Measurements from ENCODE around the gene EFNA2. TPM values are rescaled to one million over a fixed set of nuclear protein-coding genes. Genes with fewer than 3 reads are reported as not detected.

EFNA2 gene
- polyA plus RNA-seq, 3 donors: not detected

DNA sequence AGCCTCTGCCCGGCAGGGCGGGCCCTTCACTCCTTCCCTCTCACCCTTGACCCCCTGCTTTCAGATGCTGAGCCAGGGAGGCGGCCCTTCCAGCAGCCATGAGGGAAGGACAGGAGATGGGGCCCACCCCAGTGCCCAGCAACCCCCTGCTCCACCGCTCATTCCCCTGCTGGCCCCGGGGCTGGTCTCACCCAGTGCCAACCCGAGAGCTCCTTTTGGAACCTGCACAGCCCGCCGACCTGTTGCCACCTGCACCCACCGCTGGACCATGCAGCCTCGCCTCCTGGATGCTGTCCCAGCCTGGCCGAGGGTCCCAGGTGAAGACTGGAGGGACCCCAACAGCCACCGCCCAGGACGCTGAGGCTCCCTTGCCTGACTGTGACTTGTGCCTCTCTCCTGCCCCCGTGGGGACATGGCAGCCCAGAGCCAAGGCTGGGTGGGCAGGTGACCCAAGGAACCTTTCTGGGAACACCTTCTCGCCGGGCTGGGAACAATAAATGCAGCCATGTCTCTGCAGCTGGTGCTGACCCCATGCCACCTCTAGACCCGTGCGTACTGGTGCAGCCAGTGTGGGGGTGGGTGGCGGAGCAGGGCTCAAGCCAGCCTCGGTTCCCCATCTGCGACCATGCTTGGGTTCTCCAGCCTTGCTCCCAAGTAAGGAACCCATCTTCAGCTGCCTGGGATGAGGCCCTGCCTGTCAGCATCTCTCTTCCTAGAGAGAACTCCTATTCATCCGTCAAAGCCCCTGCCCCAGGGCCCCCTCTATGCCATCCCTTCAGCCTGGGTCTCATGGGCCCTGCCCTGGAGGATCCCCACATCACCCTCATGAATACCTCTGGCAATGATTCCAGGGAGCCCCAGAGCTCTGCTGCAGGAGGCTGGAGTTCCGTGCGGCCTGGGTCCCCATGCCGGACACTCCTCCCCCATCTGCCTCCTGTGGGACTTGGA, 6.7 kb upstream of the EFNA2 start:
- no peak overlapping the region for H3K9ac ChIP-seq (ENCODE audit: insufficient read depth, low read length, poor library complexity, severe bottlenecking)
- H3K9me3 ChIP-seq (replicated peaks in 1 of 2; ENCODE audit: control insufficient read depth in 1 of 2, insufficient read depth in 1 of 2, low read length in 2 of 2): no peaks in the 10 kb centered on the region
- peaks cover 22% of the 10 kb centered on the region for H3K79me2 ChIP-seq (ENCODE audit: insufficient read depth, low read length)
- Mint-ChIP-seq H3K4me1 (peaks cover 19% of the 10 kb centered on the region), H3K27ac (no peak overlapping the region), H3K4me3 (no peak overlapping the region), H3K9me3 (peaks cover 0 to 5% (median 0%) of the 10 kb centered on the region in 7 donors), H3K27me3 (ENCODE audit: low read depth in 3 of 3) (peaks cover 6 to 15% (median 9%) of the 10 kb centered on the region in 3 donors), H3K36me3 (peaks cover 21 to 42% of the 10 kb centered on the region in 2 donors)
- H4K20me1 ChIP-seq (ENCODE audit: insufficient read depth, low read length): peaks cover 34% of the 10 kb centered on the region
- no peak overlapping the region for H2AFZ ChIP-seq (ENCODE audit: insufficient read depth, low read depth, low read length, poor library complexity, severe bottlenecking)
- no peak for DNase-seq
- WGBS (ENCODE audit: insufficient coverage): 96% methylated on average over 25 of the region's 25 CpGs
- H3K4me3 ChIP-seq (replicated peaks in 1 of 3; ENCODE audit: low read depth in 2 of 3, low read length in 3 of 3): no peak overlapping the region
- peaks cover 20 to 23% of the 10 kb centered on the region in 2 donors for H3K36me3 ChIP-seq (replicated peaks in 1 of 2; ENCODE audit: control insufficient read depth in 1 of 2, insufficient read depth in 2 of 2, low read length in 2 of 2)
- H3K27me3 ChIP-seq (ENCODE audit: control insufficient read depth in 2 of 2, insufficient read depth in 2 of 2, low read length in 2 of 2): peaks cover 0 to 10% of the 10 kb centered on the region in 2 donors
- H3K4me2 ChIP-seq (replicated peaks; ENCODE audit: extremely low read depth, low read length, poor library complexity, severe bottlenecking): no peak overlapping the region
- no peak for TF ChIP-seq CTCF (IDR thresholded peaks at IDR 0.05)
- intact Hi-C loops (cut with micrococcal nuclease): loop anchor here (5.0 kb wide), 2 partner anchors 78 to 103 kb away; partner anchors contain the start of gene NDUFS7 (in 2 of the 2)
- no peak overlapping the region for H3K27ac ChIP-seq (ENCODE audit: low read depth in 1 of 2, low read length in 2 of 2)
- peaks cover 22 to 30% of the 10 kb centered on the region in 2 donors for H3K4me1 ChIP-seq (ENCODE audit: control insufficient read depth in 1 of 2, insufficient read depth in 2 of 2, low read length in 2 of 2)

GRCh38 chr19:1279782-1280341, 5.8 kb upstream of the EFNA2 start:
- peak; percentile 98 for TF ChIP-seq CTCF (IDR thresholded peaks at IDR 0.05)
- 11% methylated on average over 5 of the region's 10 CpGs for WGBS (ENCODE audit: insufficient coverage)
- Histone ChIP-seq H3K4me3 (replicated peaks in 1 of 3; ENCODE audit: low read depth in 2 of 3, low read length in 3 of 3) (no peak overlapping the region), H3K9me3 (replicated peaks in 1 of 2; ENCODE audit: control insufficient read depth in 1 of 2, insufficient read depth in 1 of 2, low read length in 2 of 2) (peaks cover 0 to 2% of the 10 kb centered on the region in 2 donors), H2AFZ (ENCODE audit: insufficient read depth, low read depth, low read length, poor library complexity, severe bottlenecking) (no peak overlapping the region), H3K36me3 (replicated peaks in 1 of 2; ENCODE audit: control insufficient read depth in 1 of 2, insufficient read depth in 2 of 2, low read length in 2 of 2) (peaks cover 11 to 15% of the 10 kb centered on the region in 2 donors), H3K4me1 (ENCODE audit: control insufficient read depth in 1 of 2, insufficient read depth in 2 of 2, low read length in 2 of 2) (peaks cover 13 to 22% of the 10 kb centered on the region in 2 donors), H3K27me3 (ENCODE audit: control insufficient read depth in 2 of 2, insufficient read depth in 2 of 2, low read length in 2 of 2) (peaks cover 0 to 19% of the 10 kb centered on the region in 2 donors), H3K9ac (ENCODE audit: insufficient read depth, low read length, poor library complexity, severe bottlenecking) (no peak overlapping the region), H3K4me2 (replicated peaks; ENCODE audit: extremely low read depth, low read length, poor library complexity, severe bottlenecking) (no peak overlapping the region), H3K27ac (ENCODE audit: low read depth in 1 of 2, low read length in 2 of 2) (no peak overlapping the region), H4K20me1 (ENCODE audit: insufficient read depth, low read length) (peaks cover 25% of the 10 kb centered on the region), H3K79me2 (ENCODE audit: insufficient read depth, low read length) (peaks cover 14% of the 10 kb centered on the region)
- Mint-ChIP-seq H3K36me3 (peaks cover 22 to 35% of the 10 kb centered on the region in 2 donors), H3K4me3 (no peak overlapping the region), H3K4me1 (peaks cover 14% of the 10 kb centered on the region), H3K27ac (peak overlapping the region in 3 of 7 donors; percentile 41 to 76 (median 63)), H3K27me3 (ENCODE audit: low read depth in 3 of 3) (peaks cover 15 to 23% (median 18%) of the 10 kb centered on the region in 3 donors), H3K9me3 (peaks cover 0 to 7% (median 0%) of the 10 kb centered on the region in 7 donors)
- intact Hi-C loops (cut with micrococcal nuclease): loop anchor here (5.0 kb wide), 2 partner anchors 77 to 102 kb away; partner anchors contain the start of gene NDUFS7 (in 2 of the 2)
- peak; percentile 75 to 85 (median 77) for DNase-seq

Measured in CD14-positive monocyte (primary cell).